GM13977 (cell line): ENCODE measurements around the gene NFIL3.

ENCODE experiments used
- DNase-seq: peaks from one replicate; pipeline ENCODE4 v3.0.0; 2012; ENCODE audit warnings: low spot score
- in situ Hi-C: fragments of 300-500 bp; cut with MboI; formaldehyde crosslinking; loops from one replicate; pipeline ENCODE4 v1.12.0; 2022; ENCODE audit warnings: low sequenced_read_pairs, low pct_unique_long_range_greater_than_20kb, mixed read lengths, inconsistent platforms; ENCODE audit not compliant: unreplicated experiment
- TF ChIP-seq, protein P1 (sequence below): IDR thresholded peaks from 2 replicates; pipeline ENCODE4 v1.5.1; 2012; ENCODE audit warnings: mild to moderate bottlenecking, control low read depth; ENCODE audit not compliant: insufficient read depth; ENCODE audit errors: extremely low read depth, missing control alignments

NFIL3 gene

DNA sequence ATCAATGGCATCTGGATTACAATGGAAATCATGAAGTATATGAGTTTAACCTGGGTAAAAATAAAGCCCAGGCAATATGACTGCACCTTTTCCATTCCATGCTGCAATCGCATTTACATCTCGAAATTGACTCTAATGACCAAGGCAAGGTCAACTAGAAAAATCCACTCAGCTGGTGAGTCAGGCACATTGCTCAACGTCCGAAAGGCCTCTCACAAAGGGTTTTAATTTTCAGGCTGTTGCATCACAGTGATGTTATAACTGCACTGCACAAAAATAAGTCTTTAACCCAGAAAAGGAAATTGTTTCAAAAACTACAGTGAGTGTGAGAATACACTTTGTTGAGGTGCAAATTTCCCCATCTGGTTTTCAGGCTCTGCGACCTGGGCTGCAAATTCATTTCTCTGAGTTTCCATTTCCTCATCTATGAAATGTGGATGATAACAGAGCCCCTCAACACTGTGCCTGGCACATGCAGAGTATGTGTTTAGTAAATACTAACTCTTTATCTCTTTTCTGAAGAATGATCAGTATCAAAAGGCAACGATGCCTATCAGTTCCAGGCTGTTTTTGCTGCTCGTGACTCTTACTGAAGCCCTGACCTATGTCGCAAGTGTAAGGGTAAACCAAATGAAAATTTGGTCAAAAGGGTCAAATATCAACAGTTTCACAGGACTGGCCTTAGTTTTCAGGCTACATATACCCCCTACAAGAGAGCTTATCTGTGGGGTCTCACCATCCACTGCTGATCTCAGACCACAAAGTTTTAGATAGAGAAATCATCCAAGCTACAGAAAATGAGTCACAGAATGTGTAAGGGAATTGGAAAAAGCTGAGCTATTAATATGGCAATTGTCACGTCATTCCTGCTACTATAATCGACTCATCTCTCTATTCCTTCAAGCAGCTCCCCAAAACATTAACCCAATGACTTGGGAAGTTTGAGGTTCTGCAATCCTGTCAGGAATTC lies 4.1 kb downstream of the NFIL3 start:
- in situ Hi-C loops = no loop called here
- TF ChIP-seq, protein P1, sequence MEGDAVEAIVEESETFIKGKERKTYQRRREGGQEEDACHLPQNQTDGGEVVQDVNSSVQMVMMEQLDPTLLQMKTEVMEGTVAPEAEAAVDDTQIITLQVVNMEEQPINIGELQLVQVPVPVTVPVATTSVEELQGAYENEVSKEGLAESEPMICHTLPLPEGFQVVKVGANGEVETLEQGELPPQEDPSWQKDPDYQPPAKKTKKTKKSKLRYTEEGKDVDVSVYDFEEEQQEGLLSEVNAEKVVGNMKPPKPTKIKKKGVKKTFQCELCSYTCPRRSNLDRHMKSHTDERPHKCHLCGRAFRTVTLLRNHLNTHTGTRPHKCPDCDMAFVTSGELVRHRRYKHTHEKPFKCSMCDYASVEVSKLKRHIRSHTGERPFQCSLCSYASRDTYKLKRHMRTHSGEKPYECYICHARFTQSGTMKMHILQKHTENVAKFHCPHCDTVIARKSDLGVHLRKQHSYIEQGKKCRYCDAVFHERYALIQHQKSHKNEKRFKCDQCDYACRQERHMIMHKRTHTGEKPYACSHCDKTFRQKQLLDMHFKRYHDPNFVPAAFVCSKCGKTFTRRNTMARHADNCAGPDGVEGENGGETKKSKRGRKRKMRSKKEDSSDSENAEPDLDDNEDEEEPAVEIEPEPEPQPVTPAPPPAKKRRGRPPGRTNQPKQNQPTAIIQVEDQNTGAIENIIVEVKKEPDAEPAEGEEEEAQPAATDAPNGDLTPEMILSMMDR = no peak
- no peak for DNase-seq

- in situ Hi-C loops = no loop called here
- no peak for DNase-seq
- TF ChIP-seq, protein P1 = no peak
Measured at GRCh38 chr9:91418215-91418610, 5.4 kb downstream of the NFIL3 start.

GRCh38 chr9:91417602-91418214 lies 5.9 kb downstream of the NFIL3 start:
- no peak for DNase-seq
- in situ Hi-C loops = no loop called here
- TF ChIP-seq, protein P1 = no peak

GRCh38 chr9:91416096-91416712 lies 7.4 kb downstream of the NFIL3 start:
- in situ Hi-C loops = no loop called here

GRCh38 chr9:91415290-91415689 lies 8.3 kb downstream of the NFIL3 start:
- TF ChIP-seq, protein P1 = no peak
- in situ Hi-C loops = no loop called here
- DNase-seq = peak; percentile 65

More at GRCh38 chr9:91416096-91416712, 7.4 kb downstream of the NFIL3 start:
- TF ChIP-seq, protein P1 = no peak
- no peak for DNase-seq

GRCh38 chr9:91412941-91413340 lies 10.7 kb downstream of the NFIL3 start:
- in situ Hi-C loops = no loop called here
- TF ChIP-seq, protein P1 = no peak
- DNase-seq = no peak
